ENCODE results near the gene LRCH4. TPM values are rescaled to one million over a fixed set of nuclear protein-coding genes. Genes with fewer than 3 reads are reported as not detected.
"Not testable (repeated sequence)": the region's sequence is repeated elsewhere in the genome, so short reads cannot be mapped to it uniquely, and the experiment has no call there.

Gene LRCH4
- total and polyA plus RNA-seq, 2 donors (not counting 1 experiment from before 2014, with no cell fraction given): 288 to 289 TPM

- intact Hi-C loops (cut with micrococcal nuclease): no loop called here
- peaks cover 14% of the 10 kb centered on the region for H3K4me1 Mint-ChIP-seq
- DNase-seq: no peak
- H3K9ac ChIP-seq (ENCODE audit: low read length): no peak overlapping the region
- peaks cover 0 to 3% (median 0%) of the 10 kb centered on the region in 3 donors for H3K9me3 ChIP-seq (ENCODE audit: control extremely low read depth in 1 of 3, control insufficient read depth in 2 of 3, insufficient read depth in 1 of 3, low read length in 2 of 3)
- H3K4me2 ChIP-seq (replicated peaks; ENCODE audit: low read depth, low read length, poor library complexity, severe bottlenecking): no peak overlapping the region
- no peak overlapping the region for H3K4me3 Mint-ChIP-seq
- peaks cover 0 to 18% of the 10 kb centered on the region in 2 experiments for H3K36me3 ChIP-seq (replicated peaks in 1 of 2; ENCODE audit: control extremely low read depth in 1 of 2, control insufficient read depth in 1 of 2, extremely low read depth in 1 of 2, insufficient read depth in 2 of 2, low read length in 1 of 2)
- no peaks in the 10 kb centered on the region for H3K27me3 ChIP-seq (replicated peaks in 1 of 4; ENCODE audit: control extremely low read depth in 1 of 4, control insufficient read depth in 3 of 4, insufficient read depth in 4 of 4, low read length in 3 of 4)
- no peak overlapping the region for H2AFZ ChIP-seq (ENCODE audit: insufficient read depth, low read depth, low read length, poor library complexity, severe bottlenecking)
- ATAC-seq (ENCODE audit: low read depth): no peak
- WGBS (ENCODE audit: insufficient coverage): 94% methylated on average over 3 of the region's 3 CpGs
- TF ChIP-seq EZH2 (IDR thresholded peaks at IDR 0.05; ENCODE audit: borderline replicate concordance, insufficient read depth, low read depth, low read length, poor library complexity, severe bottlenecking) (no peak), CTCF (IDR thresholded peaks at IDR 0.05) (no peak)
- H3K4me3 ChIP-seq (ENCODE audit: control extremely low read depth in 1 of 5, extremely low read depth in 1 of 5, insufficient read depth in 1 of 5, low read depth in 2 of 5, low read length in 4 of 5): no peak overlapping the region
- H3K27ac Mint-ChIP-seq: no peak overlapping the region
- no peaks in the 10 kb centered on the region for H3K9me3 Mint-ChIP-seq (ENCODE audit: insufficient read depth)
- no peak overlapping the region for H3K27ac ChIP-seq (ENCODE audit: low read length in 2 of 2)
- peaks cover 7% of the 10 kb centered on the region for H3K79me2 ChIP-seq (ENCODE audit: control insufficient read depth, insufficient read depth, low read length)
- POLR2A ChIA-PET: no interaction called here
- H3K4me1 ChIP-seq (ENCODE audit: control insufficient read depth in 2 of 2, insufficient read depth in 2 of 2, low read length in 2 of 2): peaks cover 9 to 22% of the 10 kb centered on the region in 2 donors
- no peaks in the 10 kb centered on the region for H4K20me1 ChIP-seq (ENCODE audit: control insufficient read depth, insufficient read depth, low read length, poor library complexity, severe bottlenecking)
- H3K27me3 Mint-ChIP-seq: no peaks in the 10 kb centered on the region
- CTCF ChIA-PET: interaction anchor here (1.3 to 2.2 kb wide), 2 partner anchors 11 to 84 kb away, joined by 3 to 9 read pairs; no protein-coding TSS in a partner anchor
Measured at GRCh38 chr7:100553032-100553431, 32.9 kb downstream of the LRCH4 start.

GRCh38 chr7:100552532-100552931, 33.4 kb downstream of the LRCH4 start:
- POLR2A ChIA-PET: no interaction called here
- WGBS (ENCODE audit: insufficient coverage): 100% methylated on average over 2 of the region's 2 CpGs
- intact Hi-C loops (cut with micrococcal nuclease): no loop called here
- H4K20me1 ChIP-seq (ENCODE audit: control insufficient read depth, insufficient read depth, low read length, poor library complexity, severe bottlenecking): no peaks in the 10 kb centered on the region
- no peaks in the 10 kb centered on the region for H3K9me3 Mint-ChIP-seq (ENCODE audit: insufficient read depth)
- peaks cover 7% of the 10 kb centered on the region for H3K79me2 ChIP-seq (ENCODE audit: control insufficient read depth, insufficient read depth, low read length)
- no peak for ATAC-seq (ENCODE audit: low read depth)
- no peaks in the 10 kb centered on the region for H3K27me3 Mint-ChIP-seq
- H3K9ac ChIP-seq (ENCODE audit: low read length): no peak overlapping the region
- DNase-seq: no peak
- no peak overlapping the region for H3K4me3 ChIP-seq (ENCODE audit: control extremely low read depth in 1 of 5, extremely low read depth in 1 of 5, insufficient read depth in 1 of 5, low read depth in 2 of 5, low read length in 4 of 5)
- no peak overlapping the region for H3K27ac ChIP-seq (ENCODE audit: low read length in 2 of 2)
- no peak overlapping the region for H3K27ac Mint-ChIP-seq
- peaks cover 19% of the 10 kb centered on the region for H3K4me1 Mint-ChIP-seq
- no peak overlapping the region for H3K4me2 ChIP-seq (replicated peaks; ENCODE audit: low read depth, low read length, poor library complexity, severe bottlenecking)
- H3K36me3 ChIP-seq (replicated peaks in 1 of 2; ENCODE audit: control extremely low read depth in 1 of 2, control insufficient read depth in 1 of 2, extremely low read depth in 1 of 2, insufficient read depth in 2 of 2, low read length in 1 of 2): peaks cover 0 to 18% of the 10 kb centered on the region in 2 experiments
- H3K4me3 Mint-ChIP-seq: no peak overlapping the region
- CTCF ChIA-PET: no interaction called here
- H3K27me3 ChIP-seq (replicated peaks in 1 of 4; ENCODE audit: control extremely low read depth in 1 of 4, control insufficient read depth in 3 of 4, insufficient read depth in 4 of 4, low read length in 3 of 4): no peaks in the 10 kb centered on the region
- peaks cover 14 to 27% of the 10 kb centered on the region in 2 donors for H3K4me1 ChIP-seq (ENCODE audit: control insufficient read depth in 2 of 2, insufficient read depth in 2 of 2, low read length in 2 of 2)
- H3K9me3 ChIP-seq (ENCODE audit: control extremely low read depth in 1 of 3, control insufficient read depth in 2 of 3, insufficient read depth in 1 of 3, low read length in 2 of 3): peaks cover 0 to 3% (median 0%) of the 10 kb centered on the region in 3 donors
- TF ChIP-seq EZH2 (IDR thresholded peaks at IDR 0.05; ENCODE audit: borderline replicate concordance, insufficient read depth, low read depth, low read length, poor library complexity, severe bottlenecking): no peak
- no peak for TF ChIP-seq CTCF (IDR thresholded peaks at IDR 0.05)
- no peak overlapping the region for H2AFZ ChIP-seq (ENCODE audit: insufficient read depth, low read depth, low read length, poor library complexity, severe bottlenecking)

GRCh38 chr7:100548446-100548845, 37.5 kb downstream of the LRCH4 start:
- intact Hi-C loops (cut with micrococcal nuclease); H3K4me3 ChIP-seq (ENCODE audit: control extremely low read depth in 1 of 5, extremely low read depth in 1 of 5, insufficient read depth in 1 of 5, low read depth in 2 of 5, low read length in 4 of 5); ATAC-seq (ENCODE audit: low read depth); H4K20me1 ChIP-seq (ENCODE audit: control insufficient read depth, insufficient read depth, low read length, poor library complexity, severe bottlenecking); H3K9me3 Mint-ChIP-seq (ENCODE audit: insufficient read depth); POLR2A ChIA-PET; H3K36me3 ChIP-seq (replicated peaks in 1 of 2; ENCODE audit: control extremely low read depth in 1 of 2, control insufficient read depth in 1 of 2, extremely low read depth in 1 of 2, insufficient read depth in 2 of 2, low read length in 1 of 2); H3K27me3 ChIP-seq (replicated peaks in 1 of 4; ENCODE audit: control extremely low read depth in 1 of 4, control insufficient read depth in 3 of 4, insufficient read depth in 4 of 4, low read length in 3 of 4); H3K27me3 Mint-ChIP-seq; H3K9ac ChIP-seq (ENCODE audit: low read length); DNase-seq; H3K9me3 ChIP-seq (ENCODE audit: control extremely low read depth in 1 of 3, control insufficient read depth in 2 of 3, insufficient read depth in 1 of 3, low read length in 2 of 3); H3K4me3 Mint-ChIP-seq; H3K4me2 ChIP-seq (replicated peaks; ENCODE audit: low read depth, low read length, poor library complexity, severe bottlenecking); H2AFZ ChIP-seq (ENCODE audit: insufficient read depth, low read depth, low read length, poor library complexity, severe bottlenecking): not testable (repeated sequence)
- Histone ChIP-seq H3K4me1 (ENCODE audit: control insufficient read depth in 2 of 2, insufficient read depth in 2 of 2, low read length in 2 of 2) (peaks cover 38 to 56% of the 10 kb centered on the region in 2 donors), H3K27ac (ENCODE audit: low read length in 2 of 2) (peak overlapping the region in 1 of 2 donors; percentile 38), H3K79me2 (ENCODE audit: control insufficient read depth, insufficient read depth, low read length) (peaks cover 26% of the 10 kb centered on the region)
- WGBS (ENCODE audit: insufficient coverage): 84% methylated on average over 2 of the region's 5 CpGs
- H3K4me1 Mint-ChIP-seq: peaks cover 59% of the 10 kb centered on the region
- CTCF ChIA-PET: interaction anchor here (0.6 to 6.5 kb wide), 5 partner anchors 11 to 172 kb away, joined by 3 to 67 read pairs (median 4); partner anchors contain the start of gene EPO
- peak overlapping the region; percentile 77 for H3K27ac Mint-ChIP-seq
